Muscle of arm (tissue), 12 donors: Measurements from ENCODE around the gene SYNDIG1. TPM values are rescaled to one million over a fixed set of nuclear protein-coding genes. Genes with fewer than 3 reads are reported as not detected.

ENCODE experiments used
- DNase-seq: peaks from one replicate; pipeline ENCODE4 v3.0.0-alpha.2; 2013
- polyA plus RNA-seq, 12 donors: library from polyadenylated mRNA; unstranded; fragments of 120-200 nt; gene quantifications; one replicate each; pipeline ENCODE4 v1.2.1, GENCODE V29; 2013; ENCODE audit not compliant: insufficient read length in 12 of 12

SYNDIG1 gene
- polyA plus RNA-seq, 12 donors: 2.5 to 4.5 (median 4.0) TPM; not detected in 2

GRCh38 chr20:24672886-24673677, 203.7 kb downstream of the SYNDIG1 start:
- DNase-seq: no peak

GRCh38 chr20:24673678-24674570, 204.5 kb downstream of the SYNDIG1 start:
- DNase-seq: no peak

- DNase-seq: no peak
These were observed 205.6 kb downstream of the SYNDIG1 start for GRCh38 chr20:24674921-24675605.

GRCh38 chr20:24675651-24676352, 206.4 kb downstream of the SYNDIG1 start:
- DNase-seq: no peak

- DNase-seq: no peak
These were observed 207.0 kb downstream of the SYNDIG1 start for GRCh38 chr20:24676353-24676977.

GRCh38 chr20:24676978-24677370, 207.5 kb downstream of the SYNDIG1 start:
- no peak for DNase-seq

- no peak for DNase-seq
These were observed 208.3 kb downstream of the SYNDIG1 start for GRCh38 chr20:24677626-24678315.

- DNase-seq: no peak
These were observed 209.1 kb downstream of the SYNDIG1 start for GRCh38 chr20:24678351-24679106.

GRCh38 chr20:24679448-24680047, 210.1 kb downstream of the SYNDIG1 start:
- no peak for DNase-seq

GRCh38 chr20:24681634-24682495, 212.4 kb downstream of the SYNDIG1 start:
- DNase-seq: no peak

- DNase-seq: no peak
These were observed 213.1 kb downstream of the SYNDIG1 start for GRCh38 chr20:24682496-24682985.

GRCh38 chr20:24683676-24684075, 214.2 kb downstream of the SYNDIG1 start:
- DNase-seq: no peak

GRCh38 chr20:24684421-24684871, 215.0 kb downstream of the SYNDIG1 start:
- no peak for DNase-seq

GRCh38 chr20:24684956-24685691, 215.7 kb downstream of the SYNDIG1 start:
- no peak for DNase-seq

- DNase-seq: no peak
These were observed 216.3 kb downstream of the SYNDIG1 start for GRCh38 chr20:24685736-24686135.

GRCh38 chr20:24686156-24686555, 216.7 kb downstream of the SYNDIG1 start:
- DNase-seq: no peak

GRCh38 chr20:24690408-24690807, 221.0 kb downstream of the SYNDIG1 start:
- no peak for DNase-seq
